PC-9 (cell line): ENCODE data around the gene RBBP4. TPM values are rescaled to one million over a fixed set of nuclear protein-coding genes. Genes with fewer than 3 reads are reported as not detected.
"Not testable (repeated sequence)": the region's sequence is repeated elsewhere in the genome, so short reads cannot be mapped to it uniquely, and the experiment has no call there.

ENCODE experiments used
- BruUV-seq: library from RNA; stranded (reverse); fragments of 400-500 nt; replicated peaks from 2 replicates; lab custom pipeline; 2021; lab: Mats Ljungman, UMichigan
- CTCF ChIA-PET: fragments of 300-600 bp; sonication (Branson Sonifier 250); formaldehyde crosslinking; loops from one replicate; lab custom pipeline; 2022; ENCODE audit warnings: antibody characterized with exemption; lab: Charles Lee
- POLR2A ChIA-PET: fragments of 300-600 bp; sonication (Branson Sonifier 250); formaldehyde crosslinking; loops from one replicate; lab custom pipeline; 2022; ENCODE audit warnings: antibody characterized with exemption; ENCODE audit not compliant: unreplicated experiment; lab: Charles Lee
- DNase-seq, 2 experiments: peaks; one replicate each; pipeline versions ENCODE4 v3.0.0 to v3.0.0-alpha.2; 2015 to 2022; ENCODE audit warnings: mixed read lengths in 1 of 2
- H2AFZ ChIP-seq: fragments of 200-600 bp; sonication (generic); 2 replicates; pipeline ENCODE4 v1.8.1; 2017; ENCODE audit warnings: antibody characterized with exemption
- H3F3A ChIP-seq: fragments of 200-600 bp; sonication (generic); 2 replicates; pipeline ENCODE4 v1.8.1; 2017; ENCODE audit warnings: antibody characterized with exemption, mild to moderate bottlenecking, low read depth; ENCODE audit not compliant: insufficient read depth
- H3K27ac ChIP-seq: fragments of 200-600 bp; sonication (generic); 2 replicates; pipeline ENCODE4 v1.6.1; 2016; ENCODE audit warnings: mixed run types
- H3K27me3 ChIP-seq: fragments of 200-600 bp; sonication (generic); 2 replicates; pipeline ENCODE4 v1.6.1; 2016; ENCODE audit warnings: low read depth, mixed run types; ENCODE audit not compliant: insufficient read depth
- H3K36me3 ChIP-seq: fragments of 200-600 bp; sonication (generic); 2 replicates; pipeline ENCODE4 v1.6.1; 2016; ENCODE audit warnings: low read depth, mixed run types
- H3K4me1 ChIP-seq: fragments of 200-600 bp; sonication (generic); replicated peaks from 2 replicates; pipeline ENCODE4 v1.6.1; 2016; ENCODE audit warnings: mixed run types; ENCODE audit not compliant: insufficient read depth
- H3K4me2 ChIP-seq: fragments of 200-600 bp; sonication (generic); 2 replicates; pipeline ENCODE4 v1.6.1; 2017; ENCODE audit warnings: mixed run types
- H3K4me3 ChIP-seq: fragments of 200-600 bp; sonication (generic); 2 replicates; pipeline ENCODE4 v1.6.1; 2016; ENCODE audit warnings: mixed run types
- H3K79me2 ChIP-seq: fragments of 200-600 bp; sonication (generic); 2 replicates; pipeline ENCODE4 v1.6.1; 2017; ENCODE audit warnings: low read depth, mixed run types
- H3K9me2 ChIP-seq: fragments of 200-600 bp; sonication (generic); 2 replicates; pipeline ENCODE4 v1.8.1; 2017; ENCODE audit warnings: mild to moderate bottlenecking; ENCODE audit not compliant: insufficient read depth
- H3K9me3 ChIP-seq: fragments of 200-600 bp; sonication (generic); 2 replicates; pipeline ENCODE4 v1.8.1; 2016; ENCODE audit warnings: low read depth; ENCODE audit not compliant: insufficient read depth
- H4K20me1 ChIP-seq: fragments of 200-600 bp; sonication (generic); 2 replicates; pipeline ENCODE4 v1.8.1; 2017; ENCODE audit not compliant: insufficient read depth
- CTCF ChIP-seq: fragments of 200-600 bp; sonication (generic); conservative IDR thresholded peaks from 2 replicates; pipeline ENCODE4 v1.6.1; 2017; ENCODE audit warnings: mixed run types, antibody characterized with exemption, mild to moderate bottlenecking, moderate library complexity
- EZH2 ChIP-seq: fragments of 200-600 bp; sonication (generic); IDR thresholded peaks from 2 replicates; pipeline ENCODE4 v1.8.0; 2017; ENCODE audit warnings: antibody characterized with exemption, low read depth
- intact Hi-C: fragments of 100-400 bp; cut with micrococcal nuclease; formaldehyde crosslinking; loops from one replicate; pipeline ENCODE4 v1.10.0; 2022; ENCODE audit not compliant: unreplicated experiment
- total RNA-seq: library from RNA; stranded (reverse); gene quantifications from 2 replicates; pipeline ENCODE4 v1.2.3, GENCODE V29; 2021

RBBP4 gene
- total RNA-seq, 1 experiment from 2014 or later = 206 TPM

- no peak overlapping the region for H3K4me3 ChIP-seq
- peaks cover 39% of the 10 kb centered on the region for H3K79me2 ChIP-seq
- H3K4me2 ChIP-seq = no peak overlapping the region
- H3K9me2 ChIP-seq = no peaks in the 10 kb centered on the region
- POLR2A ChIA-PET = no interaction called here
- TF ChIP-seq EZH2 (no peak), CTCF (no peak)
- H3K27ac ChIP-seq = no peak overlapping the region
- no peaks in the 10 kb centered on the region for H4K20me1 ChIP-seq
- peaks cover 22% of the 10 kb centered on the region for H3K4me1 ChIP-seq
- no peaks in the 10 kb centered on the region for H3K9me3 ChIP-seq
- CTCF ChIA-PET = no interaction called here
- peaks cover 13% of the 10 kb centered on the region; the same call in 1 of the 2 replicates for H3F3A ChIP-seq
- 0 out of 2 replicates have a peak, but pooled peaks cover 4% of the 10 kb centered on the region for H3K36me3 ChIP-seq
- intact Hi-C loops = no loop called here
- H2AFZ ChIP-seq = no peak overlapping the region
- BruUV-seq = no TSS peak
- no peaks in the 10 kb centered on the region for H3K27me3 ChIP-seq
- DNase-seq = no peak
Observed at GRCh38 chr1:32639489-32640075, 11.4 kb upstream of the RBBP4 start.

- BruUV-seq, H3K4me2 ChIP-seq, H2AFZ ChIP-seq, H3K9me2 ChIP-seq, H3K4me1 ChIP-seq, H3K9me3 ChIP-seq, DNase-seq, intact Hi-C loops, H3K4me3 ChIP-seq, H3K27me3 ChIP-seq, H3K36me3 ChIP-seq, H3K27ac ChIP-seq, H4K20me1 ChIP-seq: not testable (repeated sequence)
- Histone ChIP-seq H3K79me2 (peaks cover 39% of the 10 kb centered on the region), H3F3A (peaks cover 10% of the 10 kb centered on the region; the same call in 1 of the 2 replicates)
- POLR2A ChIA-PET = interaction anchor here (0.6 kb wide), 1 partner anchor 11 kb away, joined by 13 read pairs; no protein-coding TSS in a partner anchor
- CTCF ChIA-PET = interaction anchor here (0.7 kb wide), 1 partner anchor 156 kb away, joined by 11 read pairs; no protein-coding TSS in a partner anchor
Observed at GRCh38 chr1:32642292-32642827, 8.6 kb upstream of the RBBP4 start.

GRCh38 chr1:32644426-32644825 is 6.6 kb upstream of the RBBP4 start:
- intact Hi-C loops = no loop called here
- CTCF ChIA-PET = no interaction called here
- H3K9me2 ChIP-seq = no peaks in the 10 kb centered on the region

More at GRCh38 chr1:32644426-32644825, 6.6 kb upstream of the RBBP4 start:
- H3K79me2 ChIP-seq = peaks cover 60% of the 10 kb centered on the region
- 0 out of 2 replicates have a peak, but pooled peaks cover under 1% of the 10 kb centered on the region for H3K36me3 ChIP-seq
- no TSS peak for BruUV-seq
- H2AFZ ChIP-seq = no peak overlapping the region
- 0 out of 2 replicates have a peak, but pooled peaks cover 11% of the 10 kb centered on the region for H4K20me1 ChIP-seq
- TF ChIP-seq EZH2 = no peak
- TF ChIP-seq CTCF = no peak
- POLR2A ChIA-PET = no interaction called here
- no peaks in the 10 kb centered on the region for H3K27me3 ChIP-seq
- H3F3A ChIP-seq = no peaks in the 10 kb centered on the region
- H3K4me3 ChIP-seq = no peak overlapping the region
- H3K9me3 ChIP-seq = no peaks in the 10 kb centered on the region
- no peak overlapping the region for H3K4me2 ChIP-seq
- H3K27ac ChIP-seq = no peak overlapping the region
- peaks cover 16% of the 10 kb centered on the region for H3K4me1 ChIP-seq
- DNase-seq = no peak
